Astrocyte (in vitro differentiated cells and primary cell): ENCODE measurements around the gene GMPPA.

ENCODE experiments used
- CTCF ChIP-seq: IDR thresholded peaks from 2 replicates; pipeline ENCODE4 v1.5.1; 2011; ENCODE audit warnings: low read depth, mild to moderate bottlenecking, inconsistent platforms, low read length, moderate library complexity; ENCODE audit not compliant: insufficient read depth
- EZH2 ChIP-seq: IDR thresholded peaks from 2 replicates; pipeline ENCODE4 v1.6.1; 2012; ENCODE audit warnings: mild to moderate bottlenecking, low read length, inconsistent platforms; ENCODE audit not compliant: insufficient read depth

- TF ChIP-seq CTCF: no peak
- TF ChIP-seq EZH2: no peak
Measured at GRCh38 chr2:219475278-219475677, 23.4 kb upstream of the GMPPA start.
